GM19193 (cell line): ENCODE data around the gene COG4.

Experiments used
- POLR2A ChIP-seq: IDR thresholded peaks from 4 replicates; pipeline ENCODE4 v1.6.1; 2011; ENCODE audit not compliant: insufficient read depth, insufficient read length; ENCODE audit errors: extremely low read depth

The COG4 gene

DNA sequence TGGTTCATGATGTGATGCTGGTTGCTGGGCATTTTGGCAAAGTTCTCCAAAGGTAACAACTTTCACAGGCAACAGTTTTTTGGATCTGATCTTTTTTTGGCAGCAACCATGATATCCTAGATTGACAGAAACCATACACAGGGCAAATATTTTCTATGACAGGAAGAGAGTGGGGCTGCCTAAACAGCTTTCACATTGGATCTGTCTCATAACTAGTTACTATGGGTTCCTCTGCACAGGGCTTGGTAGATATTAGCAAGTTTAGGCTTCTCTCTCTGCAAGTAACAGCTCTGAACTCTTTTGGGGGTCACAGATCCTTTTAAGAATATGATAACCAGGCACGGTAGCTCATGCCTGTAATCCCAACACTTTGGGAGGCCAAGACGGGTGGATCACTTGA, 28.6 kb downstream of the COG4 start:
- no peak for TF ChIP-seq POLR2A

DNA sequence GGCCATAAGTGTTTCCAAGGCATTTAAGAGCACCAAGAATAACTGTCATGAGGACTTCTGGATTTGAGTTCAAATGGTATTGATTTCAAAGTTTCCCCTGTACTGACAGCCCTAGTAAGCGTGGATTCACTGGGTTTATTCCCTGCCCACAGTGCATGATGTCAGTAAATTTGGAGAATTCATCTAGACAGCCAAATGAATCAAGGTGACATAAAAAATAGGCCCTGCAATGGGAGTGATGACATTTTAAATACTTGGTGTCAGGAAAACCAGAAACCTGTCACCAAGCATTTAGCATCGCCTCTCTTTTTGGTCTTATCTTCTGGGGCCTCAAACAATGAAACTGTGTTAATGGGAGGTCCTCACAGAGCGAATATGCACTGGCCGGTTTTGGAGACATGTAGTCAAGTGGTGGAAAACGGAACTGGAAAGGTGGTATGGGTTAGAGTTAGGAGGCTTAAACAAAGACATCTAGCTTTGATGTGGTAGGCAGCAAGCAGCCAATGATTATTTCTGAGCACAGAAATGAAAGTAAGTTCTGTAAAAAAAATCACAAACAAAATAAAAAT, 29.1 kb downstream of the COG4 start:
- no peak for TF ChIP-seq POLR2A

DNA sequence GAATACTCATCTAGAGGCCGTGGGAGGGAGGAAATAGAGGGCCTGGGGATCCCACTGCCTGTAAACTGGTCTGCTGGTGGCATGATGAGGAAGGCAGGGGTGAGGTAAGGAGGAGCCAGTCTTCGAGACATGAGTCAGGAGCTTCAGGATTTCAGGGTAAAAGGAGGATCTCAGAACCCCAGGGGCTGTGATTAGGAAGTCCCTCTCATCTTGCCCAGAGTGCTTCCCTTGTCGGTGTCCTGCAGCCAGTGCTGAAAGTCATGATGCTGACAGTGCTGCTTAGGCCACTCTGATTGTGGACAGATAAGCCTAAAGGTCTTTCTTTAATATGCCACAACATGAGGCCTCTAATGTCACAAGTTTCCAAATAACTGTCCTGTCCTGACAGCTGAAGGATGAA, 29.6 kb downstream of the COG4 start:
- TF ChIP-seq POLR2A: no peak

DNA sequence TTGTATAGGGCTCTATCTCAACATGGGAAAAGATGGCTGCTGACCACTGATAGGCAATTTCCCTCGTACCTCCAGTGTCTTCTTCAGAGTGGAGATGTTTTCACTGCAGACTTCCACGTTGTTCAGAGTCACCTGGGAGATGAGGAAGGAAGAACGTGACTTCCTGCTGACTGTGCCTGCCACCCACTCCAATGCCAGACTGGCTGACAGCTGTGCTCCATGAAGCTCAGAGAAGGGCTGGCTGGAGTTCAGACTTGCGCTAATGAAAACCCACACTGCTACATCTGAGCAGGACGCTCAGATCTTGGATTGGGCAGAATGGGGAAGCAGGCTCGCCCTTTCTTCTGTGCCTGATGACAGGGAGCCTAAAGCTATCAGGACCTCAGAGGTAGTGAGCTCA, 33.1 kb downstream of the COG4 start:
- no peak for TF ChIP-seq POLR2A

DNA sequence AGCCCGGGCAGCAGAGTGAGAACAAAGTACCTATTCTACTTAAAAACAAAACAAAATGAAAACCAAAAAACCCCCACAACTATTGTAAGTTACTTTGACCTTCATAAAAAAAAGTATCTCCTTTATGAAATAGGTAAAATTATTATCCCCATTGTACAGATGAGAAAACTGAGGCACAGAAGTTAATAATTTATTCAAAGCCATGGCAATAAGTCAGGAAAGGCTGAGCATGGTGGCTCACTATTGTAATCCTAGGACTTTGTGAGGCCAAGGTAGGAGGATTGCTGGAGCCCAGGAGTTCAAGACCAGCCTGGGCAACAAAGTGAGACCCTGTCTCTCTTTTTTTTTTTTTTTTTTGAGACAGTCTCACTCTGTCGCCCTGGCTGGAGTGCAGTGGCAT, 38.5 kb downstream of the COG4 start:
- no peak for TF ChIP-seq POLR2A

DNA sequence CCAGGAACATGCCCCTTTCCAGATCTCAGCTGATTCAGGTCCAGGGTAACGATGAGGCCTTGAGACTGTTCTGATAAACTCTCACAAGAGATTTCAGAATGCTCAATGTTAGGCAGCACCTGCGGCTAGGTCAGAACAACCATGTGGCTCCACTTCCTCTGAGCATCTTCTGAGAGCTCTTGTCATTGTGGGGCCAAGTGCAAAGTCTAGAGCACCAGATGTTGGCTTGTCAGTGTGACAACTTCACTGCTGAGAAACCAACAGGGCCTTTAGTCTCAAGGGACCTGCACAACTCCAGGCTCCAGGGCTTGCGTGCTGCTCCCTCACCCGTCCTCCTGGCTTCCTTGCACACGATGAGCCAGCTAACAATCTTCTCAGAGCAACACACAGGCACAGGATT, 39.9 kb downstream of the COG4 start:
- TF ChIP-seq POLR2A: no peak

DNA sequence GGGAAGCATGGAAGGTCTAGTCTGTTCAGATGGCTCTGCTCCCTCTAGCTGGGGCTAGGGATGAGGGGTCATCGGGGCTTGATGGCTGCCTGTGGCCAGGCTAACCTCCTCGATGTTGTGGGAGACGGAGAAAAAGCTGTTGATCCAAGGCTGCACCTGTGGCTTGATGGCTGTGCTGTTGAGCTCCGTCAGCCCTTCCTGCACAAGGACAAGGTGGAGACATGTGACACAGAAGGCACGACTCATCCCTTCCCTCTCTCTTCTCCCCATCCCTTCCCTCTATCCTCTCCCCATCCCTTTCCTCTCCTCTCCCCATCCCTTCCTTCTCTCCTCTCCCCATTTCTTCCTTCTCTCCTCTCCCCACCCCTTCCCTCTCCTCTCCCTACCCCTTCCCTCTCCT, 40.7 kb downstream of the COG4 start:
- no peak for TF ChIP-seq POLR2A

DNA sequence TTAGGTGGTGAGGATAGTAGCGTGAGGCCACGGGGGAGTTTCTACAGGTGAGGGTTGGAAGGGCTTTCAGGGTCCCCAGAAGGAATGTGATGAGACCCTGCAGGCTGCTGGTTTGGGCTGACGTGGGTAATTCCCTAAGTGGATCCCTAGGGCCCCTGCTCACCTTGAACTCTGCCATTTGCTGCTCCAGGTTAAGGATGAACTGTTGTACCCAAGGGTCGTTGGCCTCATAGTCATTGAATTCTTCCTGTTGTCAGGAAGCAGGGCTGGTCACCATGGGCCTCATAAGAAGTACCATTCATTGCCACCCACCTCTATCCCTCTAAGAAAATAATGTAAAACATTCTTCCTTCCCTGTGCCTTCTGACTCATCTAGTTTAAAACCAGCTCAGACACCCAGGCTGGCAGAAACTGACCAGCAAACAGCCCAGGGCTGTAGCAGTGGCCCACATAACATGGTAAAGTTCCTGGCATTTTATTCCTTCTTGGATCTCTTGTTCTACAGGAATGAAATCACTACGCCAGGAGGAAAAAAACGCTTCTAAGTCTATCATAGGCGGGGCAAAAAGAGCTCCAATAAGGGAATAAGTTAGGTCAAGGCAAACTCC, 41.3 kb downstream of the COG4 start:
- no peak for TF ChIP-seq POLR2A

DNA sequence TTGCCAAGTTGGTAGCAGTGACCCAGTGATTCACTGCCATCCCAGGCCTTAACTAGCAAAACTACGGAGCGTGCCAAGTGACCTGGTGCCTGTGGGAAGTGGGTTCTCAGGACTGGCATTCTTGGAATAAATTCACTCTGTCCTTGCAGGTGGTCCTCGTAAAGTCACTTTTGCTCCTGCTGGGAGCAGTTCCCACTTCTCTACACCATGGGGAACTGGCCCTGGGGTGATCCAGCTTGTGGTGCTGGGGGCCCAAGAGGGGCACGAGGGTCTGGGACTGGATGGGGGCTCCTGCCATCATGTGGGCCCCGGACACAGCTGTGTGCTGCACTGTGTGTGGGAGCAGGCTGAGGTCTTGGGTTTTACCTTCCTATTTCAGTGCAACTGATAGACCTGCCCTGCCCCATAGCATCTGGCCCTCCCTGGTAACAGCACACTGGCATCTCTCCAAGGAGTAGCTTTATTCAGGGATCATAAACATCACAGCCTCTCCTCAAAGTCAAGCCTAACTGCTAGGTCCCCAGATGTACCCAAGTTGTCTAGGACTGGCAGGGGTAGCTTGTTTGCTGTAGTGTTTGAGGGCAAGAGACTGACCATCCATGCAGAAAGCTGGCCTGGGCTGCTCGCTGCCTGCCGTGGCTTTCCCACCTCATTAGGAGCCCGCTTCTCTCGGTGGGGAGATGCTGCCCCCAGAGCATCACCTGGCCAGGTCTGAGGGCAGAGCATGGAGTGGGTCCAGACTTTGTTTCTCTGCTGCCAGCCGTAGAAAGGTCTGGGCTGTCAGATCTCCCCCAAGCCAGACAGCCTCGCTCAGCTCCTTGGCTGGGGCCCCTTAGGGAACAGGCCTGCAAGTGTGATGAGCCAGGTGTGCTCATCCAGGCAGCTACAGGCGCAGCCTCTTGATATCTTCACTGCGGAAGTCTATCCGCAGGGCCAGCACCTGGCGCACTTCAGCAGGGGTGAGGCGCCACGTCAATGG, 42.9 kb downstream of the COG4 start:
- no peak for TF ChIP-seq POLR2A

DNA sequence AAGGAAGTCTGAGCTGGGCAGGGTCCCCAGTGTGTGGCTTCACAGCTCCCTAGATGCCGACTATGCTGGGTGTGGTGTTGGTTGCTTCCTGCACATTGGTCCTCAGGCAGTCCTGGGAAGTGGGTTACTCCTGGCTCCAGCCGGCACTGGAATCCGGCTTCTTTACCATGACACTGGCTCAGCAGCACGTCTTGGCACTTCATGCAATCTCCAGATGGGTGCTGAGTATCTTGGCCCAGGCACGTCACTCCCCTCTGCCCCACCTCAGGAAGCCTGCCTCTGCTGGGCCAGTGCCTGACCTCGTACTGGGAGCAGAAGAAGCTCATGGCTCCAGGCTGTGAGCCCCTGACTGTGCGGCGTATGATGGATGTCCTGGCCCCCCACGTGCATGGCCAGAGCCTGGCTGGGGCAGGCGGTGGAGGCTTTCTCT, 44.4 kb downstream of the COG4 start:
- no peak for TF ChIP-seq POLR2A

DNA sequence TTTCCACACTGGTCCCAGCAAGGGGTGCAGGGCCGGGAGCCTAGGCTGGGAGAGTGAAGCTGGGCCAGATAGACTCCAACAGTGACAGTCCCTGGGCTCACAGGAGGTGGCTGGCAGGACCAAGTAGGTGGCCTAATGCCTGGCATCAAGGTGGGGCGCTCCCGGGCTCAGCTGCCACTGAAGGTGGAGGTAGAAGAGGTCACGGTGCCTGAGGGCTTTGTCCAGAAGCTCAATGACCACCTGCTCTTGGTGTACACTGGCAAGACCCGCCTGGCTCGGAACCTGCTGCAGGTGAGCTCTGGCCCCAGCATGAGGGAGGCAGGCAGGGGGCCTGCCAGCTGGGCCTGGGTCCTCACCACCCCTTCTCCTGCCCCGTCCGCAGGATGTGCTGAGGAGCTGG, 45.2 kb downstream of the COG4 start:
- no peak for TF ChIP-seq POLR2A

DNA sequence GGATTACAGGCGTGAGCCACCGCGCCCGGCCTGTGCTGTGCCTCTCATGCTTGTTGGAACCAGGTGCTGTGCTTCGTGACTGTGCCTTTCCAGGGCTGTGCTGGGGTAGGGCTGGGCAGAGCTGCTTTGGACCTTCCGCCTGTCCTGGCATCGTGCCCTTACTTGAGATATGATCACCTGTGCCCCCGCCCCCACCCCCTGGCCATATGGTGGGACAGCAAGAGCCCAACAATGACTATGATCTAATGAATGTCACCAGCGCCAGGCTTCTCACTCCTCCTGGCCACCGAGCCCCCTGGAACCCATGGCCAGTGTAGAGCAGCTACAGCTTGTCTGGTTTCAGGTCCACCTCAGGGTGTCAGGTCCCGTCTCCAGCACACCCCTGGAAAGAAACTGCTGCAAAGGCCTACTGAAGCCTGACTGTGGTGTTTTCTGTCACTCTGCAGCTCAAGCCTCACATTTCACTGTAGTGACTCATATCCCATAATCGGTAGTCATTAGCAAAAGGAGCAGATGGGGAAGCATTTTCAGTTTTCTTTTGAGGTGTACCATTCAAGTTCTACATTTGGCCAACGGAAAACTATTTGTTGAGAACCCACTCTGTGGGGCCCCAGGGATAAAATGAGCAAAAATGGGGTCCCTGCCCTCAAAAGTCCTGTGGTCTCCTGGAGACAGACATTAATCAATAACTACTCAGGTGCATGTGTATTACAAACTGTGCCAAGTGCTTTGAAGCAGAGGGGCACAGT, 46.9 kb downstream of the COG4 start:
- peak; percentile 42 for TF ChIP-seq POLR2A

DNA sequence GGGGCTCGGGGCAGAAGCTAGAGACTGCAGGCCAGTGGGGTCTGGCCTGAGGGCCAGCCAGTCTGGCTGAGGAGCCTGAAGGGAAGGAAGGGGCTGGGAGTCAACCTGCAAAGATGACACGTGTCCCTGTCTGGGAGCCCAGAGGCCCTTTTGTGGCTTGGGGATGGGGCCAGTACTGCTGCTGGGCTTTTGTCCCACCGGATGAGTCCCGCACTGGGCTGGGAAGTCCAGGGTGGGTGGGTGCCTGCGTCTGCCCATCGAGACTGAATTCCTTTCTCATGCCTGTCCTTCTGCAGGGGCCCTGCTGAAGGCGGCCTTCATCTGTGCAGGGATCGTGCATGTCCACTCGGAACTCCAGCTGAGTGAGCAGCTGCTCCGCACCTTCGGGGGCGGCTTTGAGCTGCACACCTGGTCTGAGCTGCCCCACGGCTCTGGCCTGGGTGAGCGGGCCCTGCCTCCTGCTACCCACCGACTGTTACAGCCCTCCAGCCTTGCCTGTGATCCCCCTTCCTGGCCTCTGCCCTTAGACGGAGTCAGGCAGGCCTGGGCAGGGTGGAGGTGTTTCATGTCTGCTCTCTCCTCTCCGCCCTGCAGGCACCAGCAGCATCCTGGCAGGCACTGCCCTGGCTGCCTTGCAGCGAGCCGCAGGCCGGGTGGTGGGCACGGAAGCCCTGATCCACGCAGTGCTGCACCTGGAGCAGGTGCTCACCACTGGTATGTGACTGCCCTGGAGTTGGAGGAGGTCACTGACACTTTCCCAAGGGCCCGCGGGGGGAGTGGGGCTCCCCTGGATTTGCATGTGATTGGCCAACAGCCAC, 48.1 kb downstream of the COG4 start:
- no peak for TF ChIP-seq POLR2A

DNA sequence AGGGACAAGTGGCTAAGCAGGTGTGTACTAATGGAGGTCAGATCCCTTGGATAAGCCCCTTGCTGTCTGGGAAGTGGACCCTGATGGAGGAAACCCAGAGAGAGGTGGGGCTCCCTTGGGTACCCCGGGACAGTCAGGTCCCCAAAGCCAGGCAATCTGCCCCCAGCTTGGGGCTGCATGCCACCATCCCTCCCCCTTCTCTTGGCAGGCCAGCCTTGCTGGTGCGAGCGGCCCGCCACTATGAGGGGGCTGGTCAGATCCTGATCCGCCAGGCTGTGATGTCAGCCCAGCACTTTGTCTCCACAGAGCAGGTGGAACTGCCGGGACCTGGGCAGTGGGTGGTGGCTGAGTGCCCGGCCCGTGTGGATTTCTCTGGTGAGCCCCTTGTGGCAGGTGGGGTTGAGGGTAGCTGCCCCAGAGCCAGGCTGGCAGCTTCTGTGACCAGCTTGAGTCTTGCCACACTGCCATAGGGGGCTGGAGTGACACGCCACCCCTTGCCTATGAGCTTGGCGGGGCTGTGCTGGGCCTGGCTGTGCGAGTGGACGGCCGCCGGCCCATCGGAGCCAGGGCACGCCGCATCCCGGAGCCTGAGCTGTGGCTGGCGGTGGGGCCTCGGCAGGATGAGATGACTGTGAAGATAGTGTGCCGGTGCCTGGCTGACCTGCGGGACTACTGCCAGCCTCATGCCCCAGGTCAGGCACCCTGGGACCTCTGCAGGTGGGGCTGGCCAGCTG, 48.9 kb downstream of the COG4 start:
- no peak for TF ChIP-seq POLR2A
